GM18507 (cell line): ENCODE data around the gene ALG3.

Experiments used
- DNase-seq: peaks from one replicate; pipeline ENCODE4 v3.0.0; 2011; ENCODE audit warnings: low read depth; ENCODE audit not compliant: insufficient read length; ENCODE audit errors: extremely low spot score
- FAIRE-seq: peaks from 2 replicates; lab custom pipeline; 2011; peaks lifted over from hg19 to GRCh38; lab: Jason Lieb, UNC

Gene ALG3

GRCh38 chr3:184237807-184238206 lies 11.0 kb downstream of the ALG3 start:
- DNase-seq, result no peak

GRCh38 chr3:184237211-184237610 lies 11.6 kb downstream of the ALG3 start:
- FAIRE-seq, result no peak
- no peak for DNase-seq

More at GRCh38 chr3:184237807-184238206, 11.0 kb downstream of the ALG3 start:
- FAIRE-seq, result no peak

GRCh38 chr3:184236636-184237035 lies 12.1 kb downstream of the ALG3 start:
- DNase-seq, result no peak
- FAIRE-seq, result no peak

- no peak for FAIRE-seq
Measured at GRCh38 chr3:184236033-184236410, 12.7 kb downstream of the ALG3 start.

DNA sequence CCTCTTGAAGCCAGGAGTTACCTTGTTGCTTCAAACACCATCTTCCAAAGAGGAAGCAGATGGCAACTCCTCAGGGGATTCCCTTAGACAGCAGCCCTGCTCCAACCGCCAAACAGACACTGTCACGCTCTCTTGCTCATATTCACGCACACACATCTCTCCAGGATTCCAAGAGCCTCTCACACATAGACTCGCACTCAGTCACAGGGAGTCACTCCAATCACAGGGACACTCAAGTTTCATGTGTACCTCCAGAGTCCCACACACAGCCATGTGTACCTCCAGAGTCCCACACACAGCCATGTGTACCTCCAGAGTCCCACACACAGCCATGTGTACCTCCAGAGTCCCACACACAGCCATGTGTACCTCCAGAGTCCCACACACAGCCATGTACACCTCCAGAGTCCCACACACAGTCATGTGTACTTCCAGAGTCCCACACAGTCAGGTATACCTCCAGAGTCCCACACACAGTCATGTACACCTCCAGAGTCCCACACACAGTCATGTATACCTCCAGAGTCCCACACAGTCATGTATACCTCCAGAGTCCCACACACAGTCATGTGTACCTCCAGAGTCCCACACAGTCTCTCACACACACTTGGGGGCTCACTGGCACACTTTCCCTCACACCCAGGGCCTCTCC lies 13.3 kb downstream of the ALG3 start:
- no peak for DNase-seq
- no peak for FAIRE-seq

More at GRCh38 chr3:184236033-184236410, 12.7 kb downstream of the ALG3 start:
- DNase-seq, result no peak

DNA sequence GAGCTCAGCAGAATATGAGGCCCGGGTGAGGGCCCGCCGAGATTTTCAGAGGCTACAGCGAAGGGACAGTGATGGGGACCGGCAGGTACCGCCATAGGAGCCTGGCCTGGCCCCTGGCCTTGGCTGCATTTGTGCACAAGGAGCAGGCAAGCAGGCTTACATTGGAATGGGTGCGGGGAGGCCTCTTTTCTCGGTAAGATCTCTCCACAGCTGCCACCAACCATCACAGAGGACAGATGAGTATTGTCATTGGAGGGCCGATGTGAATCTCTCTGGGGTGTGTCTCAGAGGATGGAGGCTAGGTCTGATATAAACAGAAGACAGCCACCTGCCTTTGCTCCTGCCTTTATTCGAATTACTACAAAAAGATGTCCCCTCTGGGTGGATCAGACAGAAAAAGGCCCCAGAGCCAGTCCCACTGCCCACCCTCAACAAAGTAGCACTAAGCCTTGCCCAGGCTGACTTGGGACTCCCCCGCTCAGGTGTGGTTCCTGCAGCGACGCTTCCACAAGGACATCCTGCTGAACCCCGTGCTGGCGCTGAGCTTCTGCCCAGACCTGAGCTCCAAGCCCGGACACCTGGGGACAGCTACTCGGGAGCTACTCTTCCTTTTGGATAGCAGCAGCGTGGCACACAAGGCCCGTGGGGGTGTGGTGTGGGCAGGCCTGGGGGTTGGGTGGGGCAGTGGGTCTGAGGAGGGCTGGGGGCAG lies 13.9 kb downstream of the ALG3 start:
- DNase-seq (no peak), FAIRE-seq (no peak)

DNA sequence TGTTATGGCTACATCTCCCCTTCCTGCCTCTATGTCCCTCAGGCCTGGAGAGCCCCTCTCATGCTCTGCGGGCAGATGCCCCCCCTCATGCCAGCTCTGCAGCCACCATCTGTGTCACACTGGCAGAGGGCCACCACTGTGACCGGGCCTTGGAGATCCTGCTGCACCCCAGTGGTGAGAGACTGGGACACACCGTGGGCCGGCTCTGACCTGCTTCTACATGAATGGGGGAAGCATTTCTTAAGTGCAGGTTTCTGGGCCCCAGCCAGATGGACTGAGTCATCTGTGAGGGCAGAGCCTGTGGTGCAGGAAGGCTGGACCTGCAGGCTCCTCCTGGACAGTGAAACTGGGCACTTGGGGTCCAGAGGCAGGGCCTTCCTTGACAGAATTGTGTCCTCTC lies 14.5 kb downstream of the ALG3 start:
- FAIRE-seq, result no peak
- DNase-seq, result no peak

GRCh38 chr3:184233127-184233843 lies 15.5 kb downstream of the ALG3 start:
- no peak for DNase-seq
- no peak for FAIRE-seq

DNA sequence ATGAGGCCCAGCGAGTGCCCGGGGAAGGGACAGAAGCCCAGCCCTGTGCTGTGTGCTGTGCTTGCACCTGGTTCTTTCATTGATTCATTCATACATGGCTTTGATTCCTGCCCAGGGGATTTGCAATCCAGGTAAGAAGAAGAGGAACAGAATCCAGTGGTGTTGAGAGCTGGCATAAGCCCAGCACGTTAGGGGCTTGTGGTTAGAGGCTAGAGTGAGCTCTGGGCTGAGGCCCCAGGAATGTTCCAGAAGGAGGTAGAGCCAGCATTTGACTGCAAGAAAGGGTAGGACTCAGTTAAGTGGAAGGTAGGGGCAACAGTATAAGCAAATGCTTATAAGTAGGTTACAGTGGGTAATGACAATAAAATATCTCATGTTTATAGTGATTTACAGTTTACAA lies 17.1 kb downstream of the ALG3 start:
- FAIRE-seq (no peak), DNase-seq (no peak)

GRCh38 chr3:184230603-184231528 lies 17.9 kb downstream of the ALG3 start:
- FAIRE-seq (no peak), DNase-seq (no peak)

GRCh38 chr3:184230081-184230602 lies 18.6 kb downstream of the ALG3 start:
- no peak for DNase-seq
- no peak for FAIRE-seq

DNA sequence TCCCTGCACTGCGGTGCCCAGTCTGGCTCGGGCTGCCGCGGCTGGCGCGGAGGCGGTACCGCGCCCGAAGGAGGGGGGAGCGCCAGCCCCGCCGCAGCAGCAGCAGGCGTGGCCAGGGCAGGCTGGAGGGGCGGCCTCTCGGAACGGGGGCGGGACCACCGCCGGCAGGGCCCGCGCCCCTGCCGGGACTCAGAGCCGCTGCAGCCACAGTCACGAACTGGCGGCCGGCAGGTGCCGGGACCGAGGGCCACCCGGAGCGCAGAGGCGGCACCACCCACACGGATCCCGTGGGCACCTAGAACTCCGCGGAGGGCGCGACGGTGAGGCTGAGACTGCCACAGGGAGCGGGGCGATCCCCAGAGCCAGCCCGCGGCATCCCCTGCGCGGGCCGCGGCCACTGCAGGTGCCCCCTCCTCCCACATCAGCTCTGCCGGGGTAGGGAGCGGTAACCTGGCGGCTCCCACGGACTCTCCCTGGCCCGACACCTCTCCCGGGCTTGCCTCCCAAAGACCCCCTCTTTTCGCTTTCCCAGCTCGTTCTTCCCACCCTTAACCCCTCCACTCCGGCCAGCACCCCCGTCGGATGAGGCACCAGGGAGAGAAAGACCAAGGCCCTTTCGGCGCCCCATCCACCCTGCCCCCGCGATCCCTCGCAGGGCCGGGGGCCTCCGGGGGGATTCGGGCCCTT lies 19.2 kb downstream of the ALG3 start, which contains the start of gene VWA5B2:
VWA5B2 (plus strand) TSS at position 192 of the 687 bp plus-strand sequence. CDS start 944 bp downstream, outside the sequence.
- peak; percentile 64 for DNase-seq

GRCh38 chr3:184228376-184229137 lies 20.2 kb downstream of the ALG3 start:
- no peak for DNase-seq
- FAIRE-seq, result no peak

More for the DNA sequence above, 19.2 kb downstream of the ALG3 start, which contains the start of gene VWA5B2:
- no peak for FAIRE-seq

DNA sequence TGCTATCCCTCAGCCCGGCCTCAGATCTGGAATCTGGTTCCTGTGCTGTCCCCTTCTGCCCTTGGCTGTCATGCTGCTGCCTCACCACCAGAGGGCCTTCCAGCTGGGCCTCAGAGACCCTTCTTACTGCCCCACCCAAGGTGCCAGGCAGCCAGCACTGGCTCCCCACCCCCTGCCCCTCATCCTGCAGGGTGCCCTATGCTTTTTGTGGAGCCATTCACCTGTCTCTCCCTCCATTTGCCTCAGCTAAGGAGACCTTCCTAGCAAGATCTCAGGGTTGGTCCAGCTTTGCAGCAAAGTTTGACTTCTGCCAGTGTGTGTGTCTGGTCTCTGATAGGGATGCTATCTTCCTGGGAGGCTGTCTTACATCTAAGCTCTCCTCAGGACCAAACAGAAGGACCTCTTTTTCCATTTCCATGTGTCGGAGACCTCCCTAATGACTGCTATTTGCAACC lies 21.3 kb downstream of the ALG3 start:
- DNase-seq (no peak), FAIRE-seq (peak; percentile 60)

DNA sequence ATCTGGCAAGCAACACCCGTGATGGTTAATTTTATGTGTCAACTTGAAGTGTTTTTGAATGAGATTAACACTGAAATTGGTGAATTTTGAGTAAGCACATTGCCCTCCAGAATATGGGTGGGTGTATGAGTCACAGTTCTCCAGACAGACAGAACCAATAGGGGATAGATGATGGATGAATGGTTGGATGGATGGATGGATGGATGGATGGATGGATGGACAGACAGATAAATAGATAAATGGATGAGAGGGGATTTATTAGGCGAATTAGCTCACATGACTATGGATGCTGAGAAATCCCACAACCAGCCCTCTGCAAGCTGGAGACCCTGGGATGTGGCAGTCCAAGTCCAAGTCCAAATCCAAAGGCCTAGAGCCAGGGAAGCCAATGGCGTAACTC lies 24.8 kb downstream of the ALG3 start:
- FAIRE-seq (no peak), DNase-seq (no peak)

- no peak for DNase-seq
- FAIRE-seq, result no peak
Measured at GRCh38 chr3:184222521-184222920, 26.2 kb downstream of the ALG3 start.

- no peak for DNase-seq
- FAIRE-seq, result no peak
Measured at GRCh38 chr3:184218814-184219213, 29.9 kb downstream of the ALG3 start.

DNA sequence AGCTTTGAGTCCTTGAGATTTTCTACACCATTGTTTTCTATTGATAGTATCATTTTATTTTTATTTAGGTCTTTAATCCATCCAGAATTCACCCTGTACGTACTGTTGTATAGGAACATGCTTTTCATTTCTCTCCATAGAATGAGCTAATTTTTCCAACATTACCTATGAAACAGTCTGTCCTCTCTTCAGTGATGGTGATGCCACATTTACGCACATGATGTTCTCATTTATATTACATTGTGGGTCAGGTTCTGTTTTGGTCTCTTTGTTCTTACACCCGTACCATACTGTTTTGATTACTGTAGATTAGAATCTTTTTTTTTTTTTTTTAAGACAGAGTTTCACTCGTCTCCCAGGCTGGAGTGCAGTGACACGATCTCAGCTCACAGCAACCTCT lies 37.0 kb downstream of the ALG3 start:
- no peak for FAIRE-seq
- DNase-seq, result no peak
